Esophagus muscularis mucosa (tissue), 4 donors: Measurements from ENCODE around the gene EPHB1.

Source experiments
- CTCF ChIP-seq, 3 experiments: fragments of 200-600 bp in 2 of 3; fragments of 450-650 bp in 1 of 3; sonication (generic) in 2 of 3; IDR thresholded peaks; one replicate each; pipeline ENCODE4 v1.5.1; 2017 to 2019; ENCODE audit warnings: antibody characterized with exemption in 3 of 3, mild to moderate bottlenecking in 2 of 3, moderate library complexity in 1 of 3
- EP300 ChIP-seq: sonication (generic); formaldehyde crosslinking; IDR thresholded peaks from one replicate; pipeline ENCODE4 v1.6.1; 2017; ENCODE audit warnings: antibody characterized with exemption
- POLR2A ChIP-seq: fragments of 450-650 bp; IDR thresholded peaks from one replicate; pipeline ENCODE4 v1.6.1; 2017; ENCODE audit warnings: antibody characterized with exemption, moderate library complexity, mild to moderate bottlenecking, low read depth
- POLR2AphosphoS5 ChIP-seq, 2 donors: sonication (generic); formaldehyde crosslinking; IDR thresholded peaks; one replicate each; pipeline ENCODE4 v1.6.1; 2017; ENCODE audit warnings: antibody characterized with exemption in 2 of 2

GRCh38 chr3:135166266-135166825 is 371.3 kb downstream of the EPHB1 start:
- TF ChIP-seq CTCF (IDR thresholded peaks at IDR 0.05): no peak
- no peak for TF ChIP-seq POLR2A
- TF ChIP-seq EP300: no peak
- no peak for TF ChIP-seq POLR2AphosphoS5 (IDR thresholded peaks at IDR 0.05)
